Brain pericyte (primary cell): ENCODE data around the gene UGT2B28.
"Not testable (repeated sequence)": the region's sequence is repeated elsewhere in the genome, so short reads cannot be mapped to it uniquely, and the experiment has no call there.

Experiments used
- DNase-seq: peaks from one replicate; pipeline ENCODE4 v3.0.0-alpha.2; 2012; ENCODE audit warnings: low read depth, low spot score

The UGT2B28 gene

DNA sequence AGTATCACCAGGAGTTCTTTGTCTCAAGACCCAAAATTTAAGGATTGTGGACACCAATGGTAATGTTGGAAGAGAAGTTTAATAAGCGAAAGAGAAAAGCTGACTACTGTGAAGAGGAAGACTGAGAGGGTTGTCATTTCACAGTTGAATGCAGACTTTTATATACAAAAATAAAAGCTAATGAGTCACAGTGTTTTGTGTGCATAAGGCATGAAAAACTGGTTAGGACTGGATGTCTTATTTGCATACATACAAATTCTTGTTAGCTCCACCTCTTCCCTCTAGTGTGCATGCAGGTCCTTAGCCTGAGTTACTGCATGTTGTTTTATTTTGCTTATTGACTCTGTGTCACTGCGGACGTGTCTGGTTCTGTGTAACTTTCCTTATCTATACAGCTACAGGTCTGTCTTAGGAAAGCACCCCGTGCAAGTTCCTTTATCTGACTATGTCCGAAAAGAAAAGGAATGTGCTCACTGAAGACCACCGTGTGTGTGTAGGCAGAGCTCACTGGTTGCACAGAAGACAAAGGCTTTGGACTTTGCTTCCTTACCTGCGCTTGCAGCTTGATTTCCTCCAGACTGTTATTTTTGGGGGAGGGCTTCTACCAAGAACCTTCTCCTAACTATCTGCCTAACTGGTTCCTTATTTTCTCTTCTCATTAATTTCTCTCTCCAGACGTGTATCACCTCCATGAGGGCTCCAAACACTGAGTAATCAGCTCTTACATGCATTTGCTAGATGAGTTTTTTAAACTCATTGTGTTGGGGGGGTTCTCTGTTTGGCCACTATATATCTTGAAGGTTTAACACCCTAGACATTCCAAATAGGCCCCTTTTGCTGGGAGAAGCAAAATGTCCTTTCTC is 63.5 kb downstream of the UGT2B28 start:
- not testable (repeated sequence) for DNase-seq
